Stimulated activated CD4-positive, alpha-beta T cell treated with anti-CD3 and anti-CD28 coated beads, Interleukin-15, amount 100 ng/mL, for 1 hour (primary cell): ENCODE data around the gene U2AF1.
"Not testable (repeated sequence)": the region's sequence is repeated elsewhere in the genome, so short reads cannot be mapped to it uniquely, and the experiment has no call there.

Experiments used
- DNase-seq, 2 donors: peaks; one replicate each; pipeline ENCODE4 v3.0.0-alpha.2; 2020; ENCODE audit warnings: low read depth in 1 of 2, low spot score in 1 of 2

The U2AF1 gene

GRCh38 chr21:43106965-43107793 lies at the start of gene U2AF1:
Gene U2AF1 (minus strand): TSS chr21:43107570. CDS start chr21:43107494, 76 bp downstream.
- peak; percentile 34 to 65 for DNase-seq

- DNase-seq: not testable (repeated sequence)
These were observed 46.2 kb upstream of the U2AF1 start for GRCh38 chr21:43153601-43154000.

- not testable (repeated sequence) for DNase-seq
These were observed 42.0 kb upstream of the U2AF1 start for GRCh38 chr21:43149344-43149743.

GRCh38 chr21:43147999-43148398 lies 40.6 kb upstream of the U2AF1 start:
- not testable (repeated sequence) for DNase-seq

GRCh38 chr21:43146637-43147036 lies 39.3 kb upstream of the U2AF1 start:
- not testable (repeated sequence) for DNase-seq

GRCh38 chr21:43141407-43141806 lies 34.0 kb upstream of the U2AF1 start:
- DNase-seq: not testable (repeated sequence)

GRCh38 chr21:43138944-43139343 lies 31.6 kb upstream of the U2AF1 start:
- not testable (repeated sequence) for DNase-seq

GRCh38 chr21:43134520-43134919 lies 27.1 kb upstream of the U2AF1 start:
- not testable (repeated sequence) for DNase-seq

GRCh38 chr21:43130094-43130493 lies 22.7 kb upstream of the U2AF1 start:
- not testable (repeated sequence) for DNase-seq

GRCh38 chr21:43115956-43116355 lies 8.6 kb upstream of the U2AF1 start:
- DNase-seq: not testable (repeated sequence)

- DNase-seq: not testable (repeated sequence)
These were observed 7.1 kb upstream of the U2AF1 start for GRCh38 chr21:43114483-43114882.

- DNase-seq: not testable (repeated sequence)
These were observed 1.6 kb upstream of the U2AF1 start for GRCh38 chr21:43109006-43109405.

GRCh38 chr21:43108177-43108576 lies 807 bp upstream of the U2AF1 start:
- not testable (repeated sequence) for DNase-seq

GRCh38 chr21:43107794-43108137 lies 396 bp upstream of the U2AF1 start:
- not testable (repeated sequence) for DNase-seq

- DNase-seq: not testable (repeated sequence)
These were observed 2.7 kb downstream of the U2AF1 start for GRCh38 chr21:43104642-43105041.

- not testable (repeated sequence) for DNase-seq
These were observed 5.1 kb downstream of the U2AF1 start for GRCh38 chr21:43102281-43102680.

GRCh38 chr21:43101676-43102075 lies 5.7 kb downstream of the U2AF1 start:
- not testable (repeated sequence) for DNase-seq

- DNase-seq: not testable (repeated sequence)
These were observed 6.4 kb downstream of the U2AF1 start for GRCh38 chr21:43101000-43101399.

GRCh38 chr21:43091979-43092614 lies 15.3 kb downstream of the U2AF1 start:
- not testable (repeated sequence) for DNase-seq

- DNase-seq: not testable (repeated sequence)
These were observed 16.4 kb downstream of the U2AF1 start for GRCh38 chr21:43090947-43091346.

GRCh38 chr21:43089463-43089862 lies 17.9 kb downstream of the U2AF1 start:
- DNase-seq: not testable (repeated sequence)
